Measurements from ENCODE around the gene WWOX. TPM values are rescaled to one million over a fixed set of nuclear protein-coding genes. Genes with fewer than 3 reads are reported as not detected.

The WWOX gene
- polyA plus RNA-seq, 2 of the 4 experiments (the other 2 are of a cell fraction) = 16.0 to 17.2 TPM

GRCh38 chr16:78199325-78200022, 100.0 kb downstream of the WWOX start:
- peaks cover 17% of the 10 kb centered on the region; the same call in 2 of the 3 replicates for H3K4me1 ChIP-seq
- no peak for ATAC-seq
- no peak overlapping the region for H3K4me3 ChIP-seq
- H3K27ac ChIP-seq = no peak overlapping the region
- H3K4me2 ChIP-seq = no peak overlapping the region
- no peak for FAIRE-seq
- ChIA-PET CTCF (no interaction called here), POLR2A (no interaction called here)
- TF ChIP-seq ZSCAN20 (CRISPR knock-in tag; IDR thresholded peaks at IDR 0.05) = no peak
- TF ChIP-seq HEYL (CRISPR knock-in tag; IDR thresholded peaks at IDR 0.05) = no peak
- no peak for TF ChIP-seq MYC (IDR thresholded peaks at IDR 0.05; ENCODE audit: borderline replicate concordance, low read length)
- no peak for TF ChIP-seq HOXB5 (CRISPR knock-in tag; IDR thresholded peaks at IDR 0.05)
- no peaks in the 10 kb centered on the region for H3K9me3 ChIP-seq
- WGBS (ENCODE audit: missing lambda C conversion rate) = 77% methylated on average over 7 of the region's 7 CpGs
- DNase-seq (ENCODE audit: low read depth in 1 of 2, low spot score in 1 of 2) = no peak

DNA sequence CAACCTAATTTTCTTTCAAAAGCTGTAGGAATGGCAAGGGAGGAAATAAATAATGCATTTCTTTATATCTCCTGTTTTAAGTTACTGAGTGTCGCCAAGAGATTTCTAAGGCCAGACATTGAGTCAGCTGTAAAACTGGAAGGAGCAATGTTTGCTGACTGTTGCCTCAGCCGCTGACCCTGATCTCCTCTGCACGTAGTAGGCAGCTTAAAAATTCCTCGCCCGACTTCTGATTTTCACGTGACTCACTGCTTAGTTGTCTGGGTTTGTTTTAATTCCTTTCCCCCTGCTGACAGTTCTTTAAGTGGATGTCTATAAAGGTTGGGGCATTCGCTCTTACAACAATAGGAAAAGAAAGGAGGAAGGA, 100.6 kb downstream of the WWOX start:
- CTCF ChIA-PET = no interaction called here
- Histone ChIP-seq H3K4me2 (no peak overlapping the region; the same call in 2 of the 3 replicates), H3K4me1 (peaks cover 17% of the 10 kb centered on the region; the same call in 2 of the 3 replicates), H3K27ac (no peak overlapping the region), H3K4me3 (no peak overlapping the region), H3K9me3 (no peaks in the 10 kb centered on the region)
- FAIRE-seq (no peak), DNase-seq (ENCODE audit: low read depth in 1 of 2, low spot score in 1 of 2) (no peak), ATAC-seq (no peak)
- 75% methylated on average over 7 of the region's 7 CpGs for WGBS (ENCODE audit: missing lambda C conversion rate)
- POLR2A ChIA-PET = no interaction called here
- TF ChIP-seq, protein P1, sequence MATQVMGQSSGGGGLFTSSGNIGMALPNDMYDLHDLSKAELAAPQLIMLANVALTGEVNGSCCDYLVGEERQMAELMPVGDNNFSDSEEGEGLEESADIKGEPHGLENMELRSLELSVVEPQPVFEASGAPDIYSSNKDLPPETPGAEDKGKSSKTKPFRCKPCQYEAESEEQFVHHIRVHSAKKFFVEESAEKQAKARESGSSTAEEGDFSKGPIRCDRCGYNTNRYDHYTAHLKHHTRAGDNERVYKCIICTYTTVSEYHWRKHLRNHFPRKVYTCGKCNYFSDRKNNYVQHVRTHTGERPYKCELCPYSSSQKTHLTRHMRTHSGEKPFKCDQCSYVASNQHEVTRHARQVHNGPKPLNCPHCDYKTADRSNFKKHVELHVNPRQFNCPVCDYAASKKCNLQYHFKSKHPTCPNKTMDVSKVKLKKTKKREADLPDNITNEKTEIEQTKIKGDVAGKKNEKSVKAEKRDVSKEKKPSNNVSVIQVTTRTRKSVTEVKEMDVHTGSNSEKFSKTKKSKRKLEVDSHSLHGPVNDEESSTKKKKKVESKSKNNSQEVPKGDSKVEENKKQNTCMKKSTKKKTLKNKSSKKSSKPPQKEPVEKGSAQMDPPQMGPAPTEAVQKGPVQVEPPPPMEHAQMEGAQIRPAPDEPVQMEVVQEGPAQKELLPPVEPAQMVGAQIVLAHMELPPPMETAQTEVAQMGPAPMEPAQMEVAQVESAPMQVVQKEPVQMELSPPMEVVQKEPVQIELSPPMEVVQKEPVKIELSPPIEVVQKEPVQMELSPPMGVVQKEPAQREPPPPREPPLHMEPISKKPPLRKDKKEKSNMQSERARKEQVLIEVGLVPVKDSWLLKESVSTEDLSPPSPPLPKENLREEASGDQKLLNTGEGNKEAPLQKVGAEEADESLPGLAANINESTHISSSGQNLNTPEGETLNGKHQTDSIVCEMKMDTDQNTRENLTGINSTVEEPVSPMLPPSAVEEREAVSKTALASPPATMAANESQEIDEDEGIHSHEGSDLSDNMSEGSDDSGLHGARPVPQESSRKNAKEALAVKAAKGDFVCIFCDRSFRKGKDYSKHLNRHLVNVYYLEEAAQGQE (IDR thresholded peaks at IDR 0.05) = no peak
- TF ChIP-seq RAD21 (conservative IDR thresholded peaks at IDR 0.05 in 1 of 2, IDR thresholded peaks at IDR 0.05 in 1 of 2) (no peak), CHD2 (IDR thresholded peaks at IDR 0.05; ENCODE audit: low read length, partially characterized antibody) (no peak), SMC3 (IDR thresholded peaks at IDR 0.05) (no peak), FOXS1 (CRISPR knock-in tag; IDR thresholded peaks at IDR 0.05) (no peak), HDAC2 (IDR thresholded peaks at IDR 0.05) (no peak), HES2 (IDR thresholded peaks at IDR 0.05) (no peak), FOSL2 (IDR thresholded peaks at IDR 0.05) (no peak), FOSL2 (CRISPR knock-in tag; IDR thresholded peaks at IDR 0.05) (no peak), CTCF (IDR thresholded peaks at IDR 0.05) (no peak), HEYL (CRISPR knock-in tag; IDR thresholded peaks at IDR 0.05) (no peak), RCOR1 (IDR thresholded peaks at IDR 0.05; ENCODE audit: low read depth, low read length) (no peak), HOXA7 (CRISPR knock-in tag; IDR thresholded peaks at IDR 0.05) (no peak), ZNF302 (CRISPR knock-in tag; IDR thresholded peaks at IDR 0.05) (no peak), NFE2L2 (conservative IDR thresholded peaks at IDR 0.05; ENCODE audit: low read length) (no peak)
- TF ChIP-seq, protein P2, sequence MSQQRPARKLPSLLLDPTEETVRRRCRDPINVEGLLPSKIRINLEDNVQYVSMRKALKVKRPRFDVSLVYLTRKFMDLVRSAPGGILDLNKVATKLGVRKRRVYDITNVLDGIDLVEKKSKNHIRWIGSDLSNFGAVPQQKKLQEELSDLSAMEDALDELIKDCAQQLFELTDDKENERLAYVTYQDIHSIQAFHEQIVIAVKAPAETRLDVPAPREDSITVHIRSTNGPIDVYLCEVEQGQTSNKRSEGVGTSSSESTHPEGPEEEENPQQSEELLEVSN (IDR thresholded peaks at IDR 0.05; ENCODE audit: borderline replicate concordance, low read depth) = no peak
